CD4-positive, alpha-beta T cell treated with Interleukin-21 for 1 hour (primary cell): ENCODE results near the gene SIRT4.

Experiments used
- DNase-seq: peaks from one replicate; pipeline ENCODE4 v3.0.0-alpha.2; 2020

The SIRT4 gene

GRCh38 chr12:120278137-120279069, 23.7 kb upstream of the SIRT4 start:
- no peak for DNase-seq

- DNase-seq: no peak
These were observed 18.8 kb upstream of the SIRT4 start for GRCh38 chr12:120283318-120283717.

GRCh38 chr12:120284381-120284780, 17.7 kb upstream of the SIRT4 start:
- DNase-seq: no peak

GRCh38 chr12:120286768-120287490, 15.2 kb upstream of the SIRT4 start:
- DNase-seq: no peak

GRCh38 chr12:120287491-120287890, 14.6 kb upstream of the SIRT4 start:
- DNase-seq: no peak

- peak; percentile 27 for DNase-seq
These were observed 11.4 kb upstream of the SIRT4 start for GRCh38 chr12:120290609-120291305.

GRCh38 chr12:120292411-120292660, 9.8 kb upstream of the SIRT4 start:
- no peak for DNase-seq

- DNase-seq: peak; percentile 92
These were observed 9.2 kb upstream of the SIRT4 start, which contains the start of gene RNU4-1 for GRCh38 chr12:120292661-120293531. RNU4-1 (minus strand) TSS chr12:120293237.

GRCh38 chr12:120314220-120314619, 12.1 kb downstream of the SIRT4 start:
- no peak for DNase-seq

GRCh38 chr12:120316798-120317223, 14.7 kb downstream of the SIRT4 start:
- DNase-seq: no peak

GRCh38 chr12:120317224-120318105, 15.3 kb downstream of the SIRT4 start:
- DNase-seq: peak; percentile 100

GRCh38 chr12:120321382-120322202, 19.5 kb downstream of the SIRT4 start:
- no peak for DNase-seq

- no peak for DNase-seq
These were observed 21.7 kb downstream of the SIRT4 start for GRCh38 chr12:120323772-120324171.

- DNase-seq: no peak
These were observed 22.8 kb downstream of the SIRT4 start for GRCh38 chr12:120324841-120325417.

GRCh38 chr12:120327593-120327992, 25.5 kb downstream of the SIRT4 start, which contains the start of gene PLA2G1B:
PLA2G1B (minus strand) TSS chr12:120327779; CDS start chr12:120327753, 26 bp downstream.
- no peak for DNase-seq

- no peak for DNase-seq
These were observed 26.1 kb downstream of the SIRT4 start for GRCh38 chr12:120328228-120328627.

- no peak for DNase-seq
These were observed 29.3 kb downstream of the SIRT4 start for GRCh38 chr12:120331390-120331789.

GRCh38 chr12:120332041-120332440, 29.9 kb downstream of the SIRT4 start:
- no peak for DNase-seq

GRCh38 chr12:120332523-120332922, 30.4 kb downstream of the SIRT4 start:
- no peak for DNase-seq

GRCh38 chr12:120335447-120335846, 33.3 kb downstream of the SIRT4 start:
- peak; percentile 28 for DNase-seq
